HG03139 (cell line): ENCODE results near the gene PDHX.
A peak's percentile ranks its signal among the peaks of the same experiment; 100 is the strongest.

ENCODE experiments used
- ATAC-seq: cut with Tn5 transposase; IDR thresholded peaks from one replicate; pipeline ENCODE4 v1.9.1; 2021; ENCODE audit not compliant: unreplicated experiment

PDHX gene

DNA sequence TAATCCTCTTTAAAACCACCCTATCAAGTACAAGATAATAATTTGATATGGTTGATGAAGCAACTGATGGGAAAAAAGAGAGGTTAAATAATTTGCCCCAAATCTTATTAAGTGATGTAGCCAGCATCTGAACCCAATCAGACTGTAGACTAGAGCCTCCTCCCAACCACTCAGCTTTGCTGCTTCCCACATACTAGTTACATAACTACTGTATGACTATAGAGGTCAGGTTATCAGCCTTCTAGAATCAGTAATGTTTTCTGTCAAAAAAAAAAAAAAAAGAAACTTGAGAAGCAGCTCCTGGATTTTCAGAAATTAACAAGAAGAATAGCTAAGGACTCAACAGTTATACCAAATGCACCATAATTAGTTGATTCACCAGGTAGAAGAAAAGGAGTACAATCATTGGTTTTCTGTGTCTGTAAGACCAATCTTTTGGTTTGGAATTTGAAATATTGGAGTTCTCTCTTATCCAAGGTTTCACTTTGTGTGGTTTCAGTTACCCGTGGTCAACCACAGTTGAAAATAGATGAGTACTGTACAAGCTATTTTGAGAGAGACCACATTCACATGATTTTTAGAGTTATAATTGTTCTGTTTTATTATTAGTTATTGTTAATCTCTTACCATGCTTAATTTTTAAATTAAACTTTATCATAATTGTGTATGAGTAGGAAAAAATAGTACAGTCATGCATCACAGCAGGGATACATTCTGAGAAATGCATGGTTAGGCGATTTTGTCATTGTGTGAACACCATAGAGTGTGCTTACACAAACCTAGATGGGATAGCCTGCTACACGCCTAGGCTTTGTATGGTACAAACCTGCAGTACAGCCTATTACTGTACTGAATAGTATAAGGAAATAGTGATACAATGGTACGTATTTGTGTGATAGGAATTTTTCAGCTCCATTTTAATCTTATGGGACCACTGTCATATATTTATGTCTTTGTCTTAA lies 72.2 kb downstream of the PDHX start:
- no peak for ATAC-seq

DNA sequence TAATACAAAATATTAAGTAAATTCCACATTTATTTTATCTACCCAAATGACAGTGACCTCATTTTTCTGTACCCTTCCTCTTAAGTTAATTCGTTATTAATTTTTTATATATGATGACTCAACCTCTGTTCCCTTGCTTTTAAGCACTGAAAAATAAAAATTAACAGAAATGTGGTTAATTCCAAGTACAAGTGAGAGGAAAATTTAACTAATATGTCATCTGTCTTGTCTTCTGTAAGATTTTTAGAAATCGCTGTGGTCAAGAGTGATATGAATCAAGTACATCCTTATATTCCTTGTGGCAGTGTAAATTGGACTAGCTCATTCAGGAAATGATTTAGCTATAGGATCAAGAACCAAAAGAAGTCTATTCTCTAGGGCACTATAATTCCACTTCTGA lies 74.5 kb downstream of the PDHX start:
- no peak for ATAC-seq

DNA sequence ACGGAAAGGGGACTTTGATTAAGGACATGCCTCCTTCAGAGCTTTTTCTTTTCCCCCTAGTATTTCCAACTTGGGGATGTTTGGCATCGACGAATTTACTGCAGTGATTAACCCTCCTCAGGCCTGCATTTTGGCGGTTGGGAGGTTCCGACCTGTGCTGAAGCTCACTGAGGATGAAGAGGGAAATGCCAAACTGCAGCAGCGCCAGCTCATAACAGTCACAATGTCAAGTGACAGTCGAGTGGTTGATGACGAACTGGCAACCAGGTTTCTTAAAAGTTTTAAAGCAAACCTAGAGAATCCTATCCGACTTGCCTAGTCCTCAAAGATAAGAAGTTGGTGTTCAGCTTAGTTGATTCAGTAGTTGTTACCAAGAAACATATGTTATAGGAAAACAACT lies 78.4 kb downstream of the PDHX start:
- no peak for ATAC-seq

DNA sequence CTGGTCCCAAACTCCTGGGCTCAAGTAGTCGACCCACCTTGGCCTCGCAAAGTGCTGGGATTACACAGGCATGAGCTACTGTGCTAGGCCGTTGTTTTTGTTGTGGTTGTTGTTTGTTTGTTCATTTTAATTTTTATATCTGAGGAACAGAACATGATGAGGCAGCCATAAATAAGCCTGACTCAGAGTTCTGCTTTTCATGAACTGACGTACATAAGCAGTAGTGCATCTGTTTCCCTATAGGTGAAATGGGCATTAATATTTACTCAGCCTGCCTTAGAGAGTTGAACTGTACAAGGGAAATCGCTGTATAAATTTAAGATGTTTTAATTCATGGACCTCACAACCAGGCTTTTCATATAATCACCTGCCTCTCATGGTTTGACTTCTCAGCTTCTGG lies 80.5 kb downstream of the PDHX start:
- no peak for ATAC-seq

DNA sequence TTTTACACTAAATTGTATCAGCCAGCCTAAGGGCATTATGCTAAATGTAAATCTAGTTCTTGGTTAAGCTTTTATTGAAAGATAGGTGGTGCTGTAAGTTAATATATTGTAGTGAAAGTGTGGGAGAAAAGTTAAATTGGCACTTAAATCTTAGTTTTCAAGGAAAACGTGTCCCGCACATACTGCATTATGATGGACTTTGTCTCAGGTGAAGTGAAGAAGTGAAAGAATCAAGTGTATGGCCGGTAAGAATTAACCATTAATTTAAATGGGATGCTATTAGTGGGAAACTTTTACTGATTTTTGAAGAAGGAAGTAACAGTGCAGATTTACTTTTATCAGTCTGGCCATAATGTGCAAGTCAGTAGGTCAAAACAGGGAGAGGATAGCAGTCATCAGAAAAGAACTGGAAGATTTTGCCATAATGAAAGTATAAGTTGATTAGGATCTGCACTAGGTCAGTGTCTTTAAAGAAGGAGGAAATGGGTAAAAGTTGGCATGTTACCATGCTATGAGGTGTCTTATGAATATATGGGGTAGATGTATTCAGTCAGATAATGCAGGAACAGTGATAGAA lies 81.6 kb downstream of the PDHX start:
- ATAC-seq: no peak

GRCh38 chr11:34999453-34999852 lies 83.0 kb downstream of the PDHX start:
- no peak for ATAC-seq

DNA sequence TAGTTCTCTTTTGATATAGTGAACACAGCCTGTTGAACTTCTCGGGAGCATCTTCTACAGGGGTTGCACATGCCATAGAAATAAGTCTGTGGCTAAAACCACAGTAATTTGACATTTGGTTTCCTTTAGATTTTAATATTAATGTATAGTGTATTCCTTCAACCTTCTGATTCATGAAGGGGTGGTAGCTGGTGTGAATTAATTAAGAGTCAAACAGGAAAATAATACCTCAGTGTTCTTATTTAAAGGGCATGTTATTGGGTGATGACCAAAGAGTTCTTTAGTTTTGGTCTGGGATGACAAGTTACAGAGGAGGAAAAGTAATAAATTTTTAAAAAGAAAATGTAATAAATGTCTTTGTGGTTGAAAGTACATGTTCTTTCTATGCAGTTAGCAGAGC lies 86.8 kb downstream of the PDHX start:
- no peak for ATAC-seq

DNA sequence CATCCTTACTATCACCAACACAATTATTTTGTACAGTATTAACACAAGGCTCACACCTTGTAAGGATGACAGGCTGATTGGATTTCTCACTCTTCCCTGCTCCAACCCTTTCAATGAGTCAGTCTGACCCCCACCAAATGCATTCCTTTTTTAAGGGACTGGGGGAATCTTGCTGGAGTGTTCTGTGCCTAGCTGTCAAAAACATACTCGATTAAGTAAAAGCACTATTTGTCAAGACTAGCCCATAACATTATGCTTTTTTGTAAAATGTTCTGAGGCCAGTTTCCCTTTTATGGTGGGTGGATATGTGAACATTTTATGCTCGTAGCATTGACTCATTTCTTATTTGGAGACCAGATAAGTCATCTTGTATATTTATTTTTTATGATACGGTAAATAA lies 87.2 kb downstream of the PDHX start:
- no peak for ATAC-seq

- ATAC-seq: no peak
Observed at GRCh38 chr11:35005141-35005780, 88.8 kb downstream of the PDHX start.

DNA sequence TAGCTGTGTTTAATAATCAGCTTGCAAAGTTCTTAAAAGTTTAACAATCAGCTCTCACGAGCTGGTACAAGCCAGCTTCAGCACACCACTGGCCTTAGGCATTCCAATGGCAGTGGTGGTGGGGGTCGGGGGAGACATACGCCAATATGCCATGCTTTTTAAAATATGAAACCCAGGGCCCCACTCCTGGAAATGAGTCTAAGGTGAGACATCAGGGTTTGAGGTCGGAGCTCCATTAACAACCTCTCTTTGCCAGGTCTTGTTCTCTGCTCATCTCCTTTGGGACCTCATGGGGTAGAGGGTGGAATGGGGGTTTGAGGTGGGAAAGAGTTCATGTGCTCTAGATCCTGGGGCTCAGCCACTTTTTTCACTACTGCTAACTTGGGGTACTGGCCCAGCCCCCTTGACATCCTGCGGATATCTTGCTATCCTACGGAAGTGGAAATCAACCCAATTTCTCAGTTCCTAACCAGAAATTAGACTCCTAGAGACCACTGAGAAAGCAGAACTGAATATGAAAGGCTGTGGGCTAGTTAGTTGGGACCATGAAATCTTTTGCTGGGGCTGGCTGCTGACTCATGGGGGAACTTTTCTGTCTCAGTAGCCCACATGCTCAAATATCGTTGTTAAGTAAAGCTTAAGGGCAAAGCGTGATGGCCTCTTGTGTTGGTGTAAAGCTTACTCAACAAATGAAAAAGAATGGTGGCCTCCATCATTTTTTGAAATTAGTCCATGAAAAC lies 90.1 kb downstream of the PDHX start:
- ATAC-seq: peak; percentile 87

GRCh38 chr11:35007277-35007676 lies 90.9 kb downstream of the PDHX start:
- ATAC-seq: no peak

- no peak for ATAC-seq
Observed at GRCh38 chr11:35009191-35009943, 92.9 kb downstream of the PDHX start.

GRCh38 chr11:35009944-35010342 lies 93.5 kb downstream of the PDHX start:
- no peak for ATAC-seq

GRCh38 chr11:35010654-35011053 lies 94.2 kb downstream of the PDHX start:
- ATAC-seq: no peak

DNA sequence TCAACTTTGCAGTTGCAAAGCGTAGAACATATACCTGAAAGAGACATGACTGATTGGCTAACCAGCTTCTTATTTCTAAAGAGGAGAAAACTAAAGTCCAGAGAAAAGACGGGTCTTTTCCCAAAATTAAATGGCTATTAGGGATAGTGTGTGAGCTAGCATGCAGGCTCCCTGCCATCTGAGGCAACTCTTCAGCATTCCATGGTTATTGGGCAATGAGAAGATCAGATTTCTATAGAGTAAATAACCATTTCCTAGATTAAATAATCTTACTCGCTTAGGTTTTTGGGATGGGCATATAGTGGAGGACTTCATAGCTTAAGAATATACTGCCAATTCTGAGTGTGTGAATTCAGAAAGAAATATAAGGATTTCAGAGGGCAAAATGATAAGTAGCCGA lies 95.0 kb downstream of the PDHX start:
- no peak for ATAC-seq

GRCh38 chr11:35011944-35012343 lies 95.5 kb downstream of the PDHX start:
- ATAC-seq: peak; percentile 4

GRCh38 chr11:35012467-35013191 lies 96.2 kb downstream of the PDHX start:
- peak; percentile 74 for ATAC-seq

DNA sequence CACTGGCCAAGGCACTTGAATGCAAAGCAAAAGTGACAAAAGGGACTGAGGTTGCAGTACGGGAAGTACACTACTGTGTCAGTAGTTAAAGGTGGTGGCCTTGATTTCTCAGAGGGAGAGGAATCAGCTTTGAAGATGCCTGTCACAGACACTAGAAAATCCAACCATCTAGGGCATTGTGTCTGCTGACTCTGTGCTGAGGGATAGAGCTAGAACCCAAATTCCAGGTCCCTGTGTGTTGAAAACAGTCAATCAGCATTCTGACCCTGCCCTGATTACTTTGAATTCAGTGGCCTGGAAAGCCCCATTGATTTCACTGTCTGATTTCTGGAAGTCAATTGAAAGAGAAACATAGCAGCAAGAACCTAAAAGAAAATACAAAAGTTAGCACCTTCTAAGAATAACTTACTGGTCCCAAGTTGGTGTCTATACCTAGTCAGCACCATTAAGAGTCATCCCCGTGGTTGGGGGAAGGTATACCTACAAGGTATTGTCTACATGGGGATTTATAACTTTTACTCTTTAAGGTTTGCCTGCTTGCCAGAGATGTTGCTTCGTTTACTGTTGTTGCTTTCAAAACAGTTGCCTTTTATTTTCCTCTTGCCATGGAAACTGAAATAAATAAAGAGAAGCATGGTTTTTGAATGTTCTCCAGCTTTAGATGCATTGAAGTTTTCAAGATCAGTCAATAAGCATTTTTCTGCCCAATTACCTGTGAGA lies 97.3 kb downstream of the PDHX start:
- no peak for ATAC-seq

DNA sequence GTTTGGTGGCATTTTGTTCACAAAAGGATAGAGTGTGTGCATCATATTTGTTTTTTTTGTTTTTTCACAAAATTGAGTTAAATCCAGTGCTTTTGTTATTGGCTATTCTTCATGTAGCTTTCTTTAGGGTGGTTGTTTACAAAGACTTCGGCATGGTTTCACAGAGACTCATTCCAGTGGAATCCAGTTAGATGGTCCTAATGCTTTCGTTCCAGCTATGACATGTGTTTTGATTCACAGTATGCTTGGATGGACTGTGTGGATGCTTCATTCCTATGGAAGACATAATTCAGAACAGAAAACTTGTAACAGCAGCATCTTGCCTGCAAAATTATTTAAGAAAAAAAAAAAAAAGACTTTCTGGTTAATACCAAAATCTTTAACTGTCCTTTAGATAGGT lies 97.9 kb downstream of the PDHX start:
- ATAC-seq: no peak
